SH-SY5Y (cell line): ENCODE data around the gene LSM11.

ENCODE experiments used
- GATA2 ChIP-seq: IDR thresholded peaks from 2 replicates; pipeline ENCODE4 v1.6.1; 2011; ENCODE audit warnings: mild to moderate bottlenecking, low read depth, low read length
- GATA3 ChIP-seq: IDR thresholded peaks from 2 replicates; pipeline ENCODE4 v1.6.1; 2011; ENCODE audit warnings: low read depth, mild to moderate bottlenecking, low read length, moderate library complexity

LSM11 gene

GRCh38 chr5:157732596-157733262 lies 10.8 kb upstream of the LSM11 start:
- TF ChIP-seq GATA2 = peak; percentile 52
- peak; percentile 67 for TF ChIP-seq GATA3

- TF ChIP-seq GATA3 (no peak), GATA2 (no peak)
These were observed 9.1 kb upstream of the LSM11 start for GRCh38 chr5:157734436-157734835.

GRCh38 chr5:157735991-157736390 lies 7.5 kb upstream of the LSM11 start:
- TF ChIP-seq GATA2 (no peak), GATA3 (no peak)

DNA sequence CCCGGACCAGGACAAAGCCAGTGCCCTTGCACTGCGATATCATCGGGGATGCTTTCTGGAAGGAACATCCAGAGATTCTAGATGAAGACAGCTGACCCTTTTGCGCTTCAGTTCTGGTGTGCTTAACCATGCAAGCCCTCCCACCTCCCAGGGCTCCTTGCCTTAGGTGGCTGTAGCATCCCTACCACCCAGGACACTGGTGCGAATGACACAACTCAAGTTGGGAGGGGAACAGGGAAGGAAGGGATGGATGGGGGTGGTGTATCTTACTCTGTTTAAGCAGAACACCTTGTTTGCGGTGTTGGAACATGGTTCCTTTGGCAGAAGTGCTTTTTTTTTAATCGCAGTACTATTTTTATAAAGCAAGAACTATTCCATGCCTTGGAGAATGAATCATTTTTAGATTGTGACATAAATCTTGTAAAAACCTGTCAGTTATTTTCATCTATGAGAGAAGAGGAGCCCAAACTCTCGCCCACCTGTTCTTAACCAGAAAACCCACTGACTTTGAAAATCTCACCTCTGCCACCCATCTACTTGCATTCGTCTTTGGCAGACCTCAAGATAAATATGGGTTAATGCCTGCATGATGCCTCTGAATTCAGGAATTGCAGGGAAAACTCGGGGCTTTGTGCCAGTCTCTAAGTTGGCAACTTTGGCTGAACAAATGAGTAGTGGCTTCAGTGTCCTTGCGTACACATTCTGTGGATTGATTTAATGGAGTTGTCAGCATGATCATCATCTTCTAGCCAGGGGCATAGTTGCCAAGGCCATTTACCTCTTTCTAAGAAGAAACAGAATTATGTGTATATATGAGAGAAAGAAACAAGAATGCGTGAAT lies 3.9 kb upstream of the LSM11 start:
- TF ChIP-seq GATA2 (no peak), GATA3 (no peak)

GRCh38 chr5:157740229-157740610 lies 3.3 kb upstream of the LSM11 start:
- TF ChIP-seq GATA3 (no peak), GATA2 (no peak)

DNA sequence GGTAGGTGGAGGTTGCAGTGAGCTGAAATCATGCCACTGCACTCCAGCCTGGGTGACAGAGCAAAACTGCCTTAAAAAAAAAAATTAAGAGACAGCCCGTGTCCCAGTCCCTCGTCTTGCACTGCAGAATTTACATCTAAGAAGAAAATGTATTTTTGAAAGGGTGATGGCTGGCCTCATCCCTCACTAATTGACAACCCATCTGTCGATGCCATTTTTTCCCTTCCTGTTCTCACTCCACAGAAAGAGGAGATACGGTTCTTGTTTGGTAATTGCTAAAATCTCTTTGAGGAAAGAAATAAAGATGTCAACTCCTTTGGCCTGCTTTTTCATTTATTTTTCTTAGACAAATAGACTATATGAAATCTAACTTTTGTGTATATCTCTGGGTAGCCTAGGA lies 2.4 kb upstream of the LSM11 start:
- TF ChIP-seq GATA3 (no peak), GATA2 (no peak)

GRCh38 chr5:157744051-157745011 lies 819 bp downstream of the LSM11 start:
- TF ChIP-seq GATA3 (no peak), GATA2 (no peak)

- peak; percentile 60; the same call in 1 of the 2 replicates for TF ChIP-seq GATA2
- peak; percentile 61; the same call in 1 of the 2 replicates for TF ChIP-seq GATA3
These were observed 1.5 kb downstream of the LSM11 start for GRCh38 chr5:157745041-157745456.

DNA sequence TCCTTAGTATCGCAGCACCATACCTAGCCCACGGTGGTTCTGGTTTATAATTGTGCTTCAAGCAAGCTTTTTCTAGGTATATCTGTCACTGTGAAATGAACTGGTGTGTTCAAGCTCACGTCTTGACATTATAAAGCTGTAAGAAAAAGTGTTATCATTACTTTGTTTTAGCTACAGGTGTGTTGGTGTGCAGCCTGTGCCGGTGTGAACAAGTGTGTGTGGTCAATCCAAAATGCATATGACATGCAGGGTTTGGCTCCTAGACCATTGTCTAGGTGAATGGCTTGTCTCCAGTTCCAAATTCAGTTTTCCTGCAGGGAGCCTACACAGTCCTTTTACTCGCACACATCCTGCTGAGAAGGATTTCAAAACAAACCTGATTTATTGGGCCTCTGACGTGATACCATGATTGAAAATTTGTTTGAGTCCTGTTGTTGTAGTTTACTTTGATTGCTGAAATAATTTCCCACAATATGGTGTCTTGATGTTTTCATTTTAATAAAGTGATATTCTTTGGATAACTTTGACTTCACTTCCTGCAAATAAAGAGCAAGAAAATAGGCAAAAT lies 3.7 kb downstream of the LSM11 start:
- no peak for TF ChIP-seq GATA3
- no peak for TF ChIP-seq GATA2

DNA sequence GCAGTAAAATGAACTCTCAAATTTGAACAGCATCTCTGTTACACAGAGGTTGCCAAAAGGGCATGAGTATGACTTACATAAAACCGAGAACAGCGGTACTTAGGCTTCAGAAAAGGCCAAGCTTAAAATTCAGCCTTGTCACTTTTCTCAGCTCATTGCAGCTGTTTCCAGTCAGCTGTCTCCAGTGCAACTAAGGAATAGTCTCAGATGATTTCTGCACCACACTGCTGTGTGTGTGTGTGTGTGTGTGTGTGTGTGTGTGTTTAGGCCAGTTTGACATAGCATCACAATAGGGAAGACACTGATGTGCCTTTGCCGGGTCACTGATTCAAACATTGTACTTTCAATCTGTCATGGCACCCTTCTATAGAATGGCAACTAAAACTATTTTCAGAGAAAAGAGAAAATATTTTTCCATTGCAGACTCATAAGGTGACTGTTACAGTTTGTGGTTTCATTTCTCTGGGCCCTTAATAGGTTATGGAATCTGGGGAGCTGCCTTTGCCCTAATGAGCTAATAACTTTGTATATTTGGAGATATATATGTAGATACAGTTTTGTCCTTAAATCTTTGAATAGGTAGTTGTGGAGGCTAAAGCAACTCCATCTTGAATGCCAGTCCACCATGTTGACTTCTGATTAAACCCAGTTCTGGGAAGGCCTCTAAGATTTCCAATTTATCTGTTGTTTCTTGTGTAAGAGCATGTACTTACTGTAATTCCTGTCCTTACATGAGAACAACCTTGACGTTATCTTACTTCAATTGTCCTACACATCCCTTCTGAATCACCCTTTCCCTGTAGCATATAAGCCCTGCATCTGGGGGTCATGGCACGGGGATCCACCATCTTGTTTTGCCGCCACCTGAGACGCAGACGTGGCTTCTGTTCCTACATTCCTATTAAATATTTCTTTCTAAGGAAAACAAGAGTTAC lies 4.5 kb downstream of the LSM11 start:
- TF ChIP-seq GATA2 (no peak), GATA3 (no peak)

- TF ChIP-seq GATA3 (no peak), GATA2 (no peak)
These were observed 5.4 kb downstream of the LSM11 start for GRCh38 chr5:157748760-157749461.

DNA sequence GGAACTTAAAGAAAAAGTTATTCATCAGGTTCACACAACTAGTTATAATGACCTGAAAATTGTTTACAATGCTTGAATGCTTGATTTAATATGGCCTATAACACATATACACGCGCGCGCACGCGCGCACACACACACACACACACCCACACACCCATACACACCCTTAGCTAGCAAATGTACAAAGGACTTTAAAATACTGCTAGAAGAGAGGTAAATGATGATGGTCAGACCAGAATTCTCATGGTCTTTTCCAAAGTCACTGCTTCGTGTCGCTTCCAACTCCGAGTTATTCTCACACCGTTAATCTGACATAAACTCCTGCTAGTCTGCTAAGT lies 5.9 kb downstream of the LSM11 start:
- TF ChIP-seq GATA3 (no peak), GATA2 (no peak)
